Ishikawa (cell line): ENCODE measurements around the gene S1PR3.

ENCODE experiments used
- CEBPB ChIP-seq: IDR thresholded peaks from 2 replicates; pipeline ENCODE4 v1.6.1; 2012
- CREB1 ChIP-seq: IDR thresholded peaks from 2 replicates; pipeline ENCODE4 v1.6.1; 2012; ENCODE audit warnings: low read depth
- EGR1 ChIP-seq: IDR thresholded peaks from 2 replicates; pipeline ENCODE4 v1.6.1; 2012
- EP300 ChIP-seq: IDR thresholded peaks from 2 replicates; pipeline ENCODE4 v1.6.1; 2012; ENCODE audit warnings: borderline replicate concordance
- FOXM1 ChIP-seq: IDR thresholded peaks from 2 replicates; pipeline ENCODE4 v1.6.1; 2012; ENCODE audit warnings: low read depth, borderline replicate concordance
- NFIC ChIP-seq: IDR thresholded peaks from 2 replicates; pipeline ENCODE4 v1.6.1; 2012
- RAD21 ChIP-seq: IDR thresholded peaks from 2 replicates; pipeline ENCODE4 v1.6.1; 2012; ENCODE audit warnings: low read depth
- TAF1 ChIP-seq: IDR thresholded peaks from 2 replicates; pipeline ENCODE4 v1.6.1; 2012; ENCODE audit warnings: low read depth, mild to moderate bottlenecking
- TCF12 ChIP-seq: IDR thresholded peaks from 2 replicates; pipeline ENCODE4 v1.6.1; 2012; ENCODE audit warnings: low read depth
- TEAD4 ChIP-seq: IDR thresholded peaks from 2 replicates; pipeline ENCODE4 v1.6.1; 2012
- YY1 ChIP-seq: IDR thresholded peaks from 2 replicates; pipeline ENCODE4 v1.6.1; 2012; ENCODE audit warnings: low read depth
- ZBTB7A ChIP-seq: IDR thresholded peaks from 2 replicates; pipeline ENCODE4 v1.6.1; 2012; ENCODE audit warnings: low read depth
- TF ChIP-seq, protein P1 (sequence below): IDR thresholded peaks from 2 replicates; pipeline ENCODE4 v1.6.1; 2012; ENCODE audit warnings: low read depth, mild to moderate bottlenecking
- TF ChIP-seq, protein P2 (sequence below): IDR thresholded peaks from 2 replicates; pipeline ENCODE4 v1.6.1; 2012
- TF ChIP-seq, protein P3 (sequence below): IDR thresholded peaks from 2 replicates; pipeline ENCODE4 v1.6.1; 2012

S1PR3 gene

DNA sequence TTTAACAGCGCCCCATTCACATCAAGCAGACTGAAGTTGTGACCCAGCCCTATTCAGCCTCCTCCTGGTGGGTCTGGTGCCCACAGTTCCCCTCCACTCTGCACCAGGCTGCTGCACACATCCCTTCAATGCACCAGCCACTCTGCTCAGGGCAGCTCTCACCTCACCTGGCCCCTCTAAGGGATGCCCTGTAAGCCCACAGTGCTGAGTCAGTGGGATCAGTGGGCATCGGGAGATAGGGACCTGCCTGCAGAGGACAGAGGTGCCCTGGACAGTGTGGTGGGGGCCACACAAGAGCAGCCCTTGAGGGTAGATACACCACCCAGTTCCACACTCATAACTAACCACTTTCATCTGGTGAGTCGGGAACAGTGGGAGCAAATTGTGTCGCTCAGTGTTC lies 38.3 kb upstream of the S1PR3 start:
- TF ChIP-seq, protein P1, sequence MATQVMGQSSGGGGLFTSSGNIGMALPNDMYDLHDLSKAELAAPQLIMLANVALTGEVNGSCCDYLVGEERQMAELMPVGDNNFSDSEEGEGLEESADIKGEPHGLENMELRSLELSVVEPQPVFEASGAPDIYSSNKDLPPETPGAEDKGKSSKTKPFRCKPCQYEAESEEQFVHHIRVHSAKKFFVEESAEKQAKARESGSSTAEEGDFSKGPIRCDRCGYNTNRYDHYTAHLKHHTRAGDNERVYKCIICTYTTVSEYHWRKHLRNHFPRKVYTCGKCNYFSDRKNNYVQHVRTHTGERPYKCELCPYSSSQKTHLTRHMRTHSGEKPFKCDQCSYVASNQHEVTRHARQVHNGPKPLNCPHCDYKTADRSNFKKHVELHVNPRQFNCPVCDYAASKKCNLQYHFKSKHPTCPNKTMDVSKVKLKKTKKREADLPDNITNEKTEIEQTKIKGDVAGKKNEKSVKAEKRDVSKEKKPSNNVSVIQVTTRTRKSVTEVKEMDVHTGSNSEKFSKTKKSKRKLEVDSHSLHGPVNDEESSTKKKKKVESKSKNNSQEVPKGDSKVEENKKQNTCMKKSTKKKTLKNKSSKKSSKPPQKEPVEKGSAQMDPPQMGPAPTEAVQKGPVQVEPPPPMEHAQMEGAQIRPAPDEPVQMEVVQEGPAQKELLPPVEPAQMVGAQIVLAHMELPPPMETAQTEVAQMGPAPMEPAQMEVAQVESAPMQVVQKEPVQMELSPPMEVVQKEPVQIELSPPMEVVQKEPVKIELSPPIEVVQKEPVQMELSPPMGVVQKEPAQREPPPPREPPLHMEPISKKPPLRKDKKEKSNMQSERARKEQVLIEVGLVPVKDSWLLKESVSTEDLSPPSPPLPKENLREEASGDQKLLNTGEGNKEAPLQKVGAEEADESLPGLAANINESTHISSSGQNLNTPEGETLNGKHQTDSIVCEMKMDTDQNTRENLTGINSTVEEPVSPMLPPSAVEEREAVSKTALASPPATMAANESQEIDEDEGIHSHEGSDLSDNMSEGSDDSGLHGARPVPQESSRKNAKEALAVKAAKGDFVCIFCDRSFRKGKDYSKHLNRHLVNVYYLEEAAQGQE, result no peak
- TF ChIP-seq TCF12 (no peak), TAF1 (no peak), CEBPB (no peak), EGR1 (no peak), RAD21 (no peak), EP300 (no peak), CREB1 (no peak), NFIC (no peak), ZBTB7A (no peak), FOXM1 (no peak), TEAD4 (no peak)
- TF ChIP-seq, protein P2, sequence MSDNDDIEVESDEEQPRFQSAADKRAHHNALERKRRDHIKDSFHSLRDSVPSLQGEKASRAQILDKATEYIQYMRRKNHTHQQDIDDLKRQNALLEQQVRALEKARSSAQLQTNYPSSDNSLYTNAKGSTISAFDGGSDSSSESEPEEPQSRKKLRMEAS, result no peak
- TF ChIP-seq, protein P3, sequence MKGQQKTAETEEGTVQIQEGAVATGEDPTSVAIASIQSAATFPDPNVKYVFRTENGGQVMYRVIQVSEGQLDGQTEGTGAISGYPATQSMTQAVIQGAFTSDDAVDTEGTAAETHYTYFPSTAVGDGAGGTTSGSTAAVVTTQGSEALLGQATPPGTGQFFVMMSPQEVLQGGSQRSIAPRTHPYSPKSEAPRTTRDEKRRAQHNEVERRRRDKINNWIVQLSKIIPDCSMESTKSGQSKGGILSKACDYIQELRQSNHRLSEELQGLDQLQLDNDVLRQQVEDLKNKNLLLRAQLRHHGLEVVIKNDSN, result no peak

DNA sequence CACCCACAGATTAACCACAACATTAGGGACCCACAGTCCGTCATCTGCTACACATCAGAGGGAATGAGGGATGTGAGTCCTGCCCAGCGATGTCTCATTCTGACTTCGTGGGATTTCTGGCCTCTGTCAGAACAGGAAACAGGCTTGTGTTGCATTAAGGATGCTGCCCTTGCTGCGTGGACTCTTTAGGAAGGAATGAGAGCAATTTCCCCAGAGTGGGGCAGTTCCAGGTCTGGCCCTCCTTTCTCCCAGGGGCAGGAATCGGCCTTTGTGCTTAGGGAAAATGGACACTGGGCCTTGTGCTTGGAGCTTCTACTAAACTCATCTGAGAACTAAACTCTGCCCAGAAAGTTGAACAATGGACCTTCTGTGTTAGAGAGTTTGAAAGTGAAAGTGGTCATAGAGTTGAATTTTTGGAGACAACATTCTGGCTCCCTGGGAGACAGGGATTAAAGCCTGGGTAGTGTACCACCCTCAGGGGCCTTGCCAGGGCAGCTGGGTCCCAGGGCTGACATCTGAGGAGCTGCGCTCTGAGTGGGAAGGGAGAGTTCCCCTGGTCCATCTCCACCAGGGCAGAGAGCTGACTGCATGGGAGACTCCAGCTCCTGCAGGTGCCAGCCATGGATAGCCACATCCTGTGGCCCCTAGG lies 37.8 kb upstream of the S1PR3 start:
- TF ChIP-seq RAD21 (no peak), CREB1 (no peak)

DNA sequence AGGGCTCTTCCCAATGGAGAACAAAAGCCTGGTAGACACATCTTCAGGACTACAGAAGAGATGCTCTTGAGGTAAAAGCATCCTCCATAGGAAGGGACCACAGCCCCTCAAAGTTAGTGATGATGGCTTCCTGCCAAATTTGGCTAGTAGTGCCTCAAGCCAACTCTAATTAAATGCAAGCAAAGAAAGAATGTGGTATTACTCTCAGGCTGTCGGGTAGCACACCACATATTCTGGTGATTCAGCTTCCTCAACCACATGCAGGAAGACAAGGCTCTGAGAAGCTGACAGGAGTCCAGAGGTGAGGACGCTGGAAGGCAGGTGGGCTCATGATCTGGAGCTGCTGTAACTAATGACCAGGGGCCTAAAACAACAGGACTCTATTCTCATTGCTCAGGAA lies 37.2 kb upstream of the S1PR3 start:
- TF ChIP-seq TCF12 (no peak), ZBTB7A (no peak), FOXM1 (no peak), YY1 (no peak), EP300 (no peak), CREB1 (no peak), EGR1 (no peak), CEBPB (no peak)
- TF ChIP-seq, protein P1, result no peak
- TF ChIP-seq, protein P2, result no peak
- TF ChIP-seq, protein P3, result no peak

DNA sequence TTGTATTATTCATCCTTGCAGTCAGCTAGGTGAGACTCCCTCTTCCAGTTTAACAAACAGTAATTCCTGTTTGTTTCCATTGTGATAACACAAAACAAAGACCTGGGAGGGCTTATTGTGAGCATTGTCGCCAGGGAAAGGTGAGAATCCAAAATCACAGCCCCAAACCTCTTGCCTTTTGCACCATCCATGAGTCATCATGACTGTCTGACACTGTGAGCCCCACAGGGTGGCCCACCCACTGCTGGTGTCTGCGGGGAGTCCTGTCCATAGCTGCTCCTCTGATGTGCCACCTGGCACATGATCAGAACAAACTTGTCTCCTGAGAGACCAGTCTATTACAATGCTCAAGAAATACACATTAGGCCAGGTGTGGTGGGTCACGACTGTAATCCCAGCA lies 33.7 kb upstream of the S1PR3 start:
- no peak for TF ChIP-seq NFIC
- TF ChIP-seq CEBPB, result no peak
- TF ChIP-seq YY1, result no peak
- no peak for TF ChIP-seq EP300
- TF ChIP-seq TAF1, result no peak
- TF ChIP-seq, protein P3, result no peak
- TF ChIP-seq TCF12, result no peak
- no peak for TF ChIP-seq EGR1
- no peak for TF ChIP-seq RAD21
- TF ChIP-seq, protein P1, result no peak
- no peak for TF ChIP-seq FOXM1
- TF ChIP-seq, protein P2, result no peak
- TF ChIP-seq CREB1, result no peak
- TF ChIP-seq TEAD4, result no peak
- no peak for TF ChIP-seq ZBTB7A
